GM21576 (cell line): ENCODE results near the gene EPB42.
"Not testable (repeated sequence)": the region's sequence is repeated elsewhere in the genome, so short reads cannot be mapped to it uniquely, and the experiment has no call there.

ENCODE experiments used
- ATAC-seq: cut with Tn5 transposase; IDR thresholded peaks from one replicate; pipeline ENCODE4 v1.9.1; 2021; ENCODE audit warnings: mild to moderate bottlenecking, moderate library complexity; ENCODE audit not compliant: unreplicated experiment

EPB42 gene

GRCh38 chr15:43189296-43189695, 31.5 kb downstream of the EPB42 start:
- ATAC-seq, result no peak

GRCh38 chr15:43187544-43188155, 33.2 kb downstream of the EPB42 start:
- no peak for ATAC-seq

GRCh38 chr15:43186003-43186353, 34.8 kb downstream of the EPB42 start:
- ATAC-seq, result peak; percentile 13

- ATAC-seq, result peak; percentile 93
Observed at GRCh38 chr15:43185157-43186002, 35.4 kb downstream of the EPB42 start, which contains the start of gene CCNDBP1. Gene CCNDBP1, plus strand, starts transcription at chr15:43185403. Its CDS starts 96 bp downstream, at chr15:43185499.

- ATAC-seq, result no peak
Observed at GRCh38 chr15:43184407-43185124, 36.3 kb downstream of the EPB42 start.

- no peak for ATAC-seq
Observed at GRCh38 chr15:43183270-43183669, 37.5 kb downstream of the EPB42 start.

- ATAC-seq, result not testable (repeated sequence)
Observed at GRCh38 chr15:43177147-43177546, 43.7 kb downstream of the EPB42 start.

- not testable (repeated sequence) for ATAC-seq
Observed at GRCh38 chr15:43175656-43176309, 45.0 kb downstream of the EPB42 start.

- ATAC-seq, result no peak
Observed at GRCh38 chr15:43169888-43170287, 50.9 kb downstream of the EPB42 start.

- ATAC-seq, result no peak
Observed at GRCh38 chr15:43168192-43169107, 52.4 kb downstream of the EPB42 start.

GRCh38 chr15:43167261-43167660, 53.6 kb downstream of the EPB42 start:
- ATAC-seq, result not testable (repeated sequence)

GRCh38 chr15:43165801-43166325, 55.0 kb downstream of the EPB42 start:
- no peak for ATAC-seq

GRCh38 chr15:43153269-43153668, 67.5 kb downstream of the EPB42 start:
- ATAC-seq, result no peak

GRCh38 chr15:43151688-43152087, 69.1 kb downstream of the EPB42 start:
- no peak for ATAC-seq

GRCh38 chr15:43150191-43150929, 70.5 kb downstream of the EPB42 start:
- ATAC-seq, result no peak
